ENCODE results near the gene DOC2B.

DNA sequence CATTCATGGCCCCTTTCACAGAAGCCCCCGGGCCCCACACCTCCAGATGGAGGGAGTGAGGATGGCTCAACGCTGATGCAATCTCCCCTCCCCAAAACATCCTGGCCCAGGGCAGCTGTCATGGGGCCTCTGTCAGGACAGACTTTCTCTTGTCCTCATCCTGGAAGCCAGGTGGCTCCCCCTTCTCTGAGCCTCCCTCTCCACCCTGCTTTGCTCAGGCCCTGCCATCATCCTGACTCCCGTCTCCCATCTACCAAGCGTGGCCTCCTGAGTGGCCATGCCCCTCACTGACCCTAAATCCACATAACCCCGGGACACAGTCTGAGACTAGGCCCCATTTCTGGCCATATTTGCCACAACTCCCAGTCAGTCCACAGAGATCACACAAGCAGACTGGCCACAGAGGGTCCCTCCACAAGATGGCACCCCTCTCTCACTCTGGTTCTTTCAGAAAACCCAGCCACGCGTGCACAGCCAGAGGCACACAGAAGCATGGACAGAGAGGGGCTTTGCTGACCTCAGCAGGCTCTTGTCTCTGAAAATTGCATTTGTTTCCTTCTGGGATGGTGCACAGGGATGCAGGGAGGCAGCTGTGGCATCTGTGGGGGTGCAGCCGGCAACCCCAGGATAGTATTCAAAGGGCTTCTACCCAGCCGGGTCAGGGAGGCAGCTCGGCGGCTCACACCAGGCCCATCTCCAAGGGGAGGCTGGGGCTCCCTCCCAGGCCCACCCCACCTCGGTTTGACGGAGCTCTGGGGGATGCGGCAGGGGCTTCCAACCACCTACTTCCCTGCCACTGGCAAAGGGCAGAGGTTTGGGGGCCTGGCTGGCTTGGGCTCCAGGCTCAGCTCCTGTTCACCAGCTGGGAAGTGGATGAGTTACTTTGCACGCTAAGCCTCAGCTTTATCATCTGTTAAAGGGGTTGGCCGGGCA lies 16.9 kb downstream of the DOC2B start:
- TF ChIP-seq, protein P1, sequence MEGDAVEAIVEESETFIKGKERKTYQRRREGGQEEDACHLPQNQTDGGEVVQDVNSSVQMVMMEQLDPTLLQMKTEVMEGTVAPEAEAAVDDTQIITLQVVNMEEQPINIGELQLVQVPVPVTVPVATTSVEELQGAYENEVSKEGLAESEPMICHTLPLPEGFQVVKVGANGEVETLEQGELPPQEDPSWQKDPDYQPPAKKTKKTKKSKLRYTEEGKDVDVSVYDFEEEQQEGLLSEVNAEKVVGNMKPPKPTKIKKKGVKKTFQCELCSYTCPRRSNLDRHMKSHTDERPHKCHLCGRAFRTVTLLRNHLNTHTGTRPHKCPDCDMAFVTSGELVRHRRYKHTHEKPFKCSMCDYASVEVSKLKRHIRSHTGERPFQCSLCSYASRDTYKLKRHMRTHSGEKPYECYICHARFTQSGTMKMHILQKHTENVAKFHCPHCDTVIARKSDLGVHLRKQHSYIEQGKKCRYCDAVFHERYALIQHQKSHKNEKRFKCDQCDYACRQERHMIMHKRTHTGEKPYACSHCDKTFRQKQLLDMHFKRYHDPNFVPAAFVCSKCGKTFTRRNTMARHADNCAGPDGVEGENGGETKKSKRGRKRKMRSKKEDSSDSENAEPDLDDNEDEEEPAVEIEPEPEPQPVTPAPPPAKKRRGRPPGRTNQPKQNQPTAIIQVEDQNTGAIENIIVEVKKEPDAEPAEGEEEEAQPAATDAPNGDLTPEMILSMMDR (IDR thresholded peaks at IDR 0.05; ENCODE audit: low read length): peak; percentile 73
- no peak for TF ChIP-seq EZH2 (IDR thresholded peaks at IDR 0.05; ENCODE audit: borderline replicate concordance, low read length)

Measured in OCI-LY1 (cell line).